GM12878 (cell line): ENCODE measurements around the gene PTCD1. TPM values are rescaled to one million over a fixed set of nuclear protein-coding genes. Genes with fewer than 3 reads are reported as not detected.
A peak's percentile ranks its signal among the peaks of the same experiment; 100 is the strongest.

Experiments
- CHD1 ChIP-seq: IDR thresholded peaks from 2 replicates; pipeline ENCODE4 v1.6.1; 2012; ENCODE audit warnings: low read depth, low read length, improper control_type of control experiment
- CHD4 ChIP-seq: fragments of 200-600 bp; sonication (generic); IDR thresholded peaks from 2 replicates; pipeline ENCODE4 v1.6.1; 2016; ENCODE audit warnings: mild to moderate bottlenecking
- KLF5 ChIP-seq: fragments of 450-650 bp; IDR thresholded peaks from 2 replicates; pipeline ENCODE4 v1.6.1; 2014; ENCODE audit warnings: mild to moderate bottlenecking; ENCODE audit not compliant: partially characterized antibody
- NFXL1 ChIP-seq: fragments of 450-650 bp; IDR thresholded peaks from 2 replicates; pipeline ENCODE4 v1.6.1; 2017; ENCODE audit warnings: antibody characterized with exemption, mild to moderate bottlenecking, borderline replicate concordance
- PAX8 ChIP-seq: fragments of 450-650 bp; IDR thresholded peaks from 2 replicates; pipeline ENCODE4 v1.6.1; 2017; ENCODE audit warnings: mild to moderate bottlenecking, moderate library complexity
- SREBF2 ChIP-seq: IDR thresholded peaks from 2 replicates; pipeline ENCODE4 v1.6.1; 2012; ENCODE audit warnings: mild to moderate bottlenecking, low read length
- TAF1 ChIP-seq: IDR thresholded peaks from 2 replicates; pipeline ENCODE4 v1.6.1; 2011; ENCODE audit warnings: mild to moderate bottlenecking, low read depth, low read length, borderline replicate concordance
- ZNF274 ChIP-seq: IDR thresholded peaks from one replicate; pipeline ENCODE4 v1.8.0; 2011; ENCODE audit not compliant: insufficient read length, insufficient read depth
- polyA plus RNA-seq, 11 experiments: library from polyadenylated mRNA; depleted of rRNA in 4 of 11; unstranded in 6 of 11; stranded (reverse) in 5 of 11; fragments of >200 nt; fragmentation: Nextera tagmentation in 4 of 11; fragmentation: Illumina TruSeq in 1 of 11; extraction: Ambion mirVana in 4 of 11; extraction: Trizol in 1 of 11; gene quantifications; 1 replicate in 1 of 11; 2 replicates in 10 of 11; pipeline versions ENCODE4 v1.2.1 to v1.2.3, GENCODE V29; 2011 to 2016; ENCODE audit warnings: inconsistent platforms in 2 of 11, missing spikeins in 2 of 11, low read depth in 1 of 11
- total RNA-seq, 4 experiments: library from RNA; depleted of rRNA in 3 of 4; stranded (reverse); fragments of >200 nt in 3 of 4; fragmentation: Illumina TruSeq in 1 of 4; extraction: Trizol in 1 of 4; gene quantifications; 2 replicates each; pipeline versions ENCODE4 v1.2.1 to v1.2.3, GENCODE V29; 2013 to 2021
- TF ChIP-seq, protein P1 (sequence below): fragments of 150-350 bp; IDR thresholded peaks from 2 replicates; pipeline ENCODE4 v1.6.1; 2016; ENCODE audit warnings: low read depth, low read length
- TF ChIP-seq, protein P2 (sequence below): IDR thresholded peaks from 2 replicates; pipeline ENCODE4 v1.6.1; 2012; ENCODE audit warnings: low read length, inconsistent platforms
- TF ChIP-seq, protein P3 (sequence below): fragments of 150-350 bp; IDR thresholded peaks from 2 replicates; pipeline ENCODE4 v1.6.1; 2014; ENCODE audit warnings: mild to moderate bottlenecking, low read depth, low read length
- TF ChIP-seq, protein P4 (sequence below): fragments of 450-650 bp; IDR thresholded peaks from 2 replicates; pipeline ENCODE4 v1.6.1; 2018; ENCODE audit warnings: mild to moderate bottlenecking, low read depth, moderate library complexity; ENCODE audit not compliant: partially characterized antibody

Gene PTCD1
- total and polyA plus RNA-seq, 10 of the 15 experiments (the other 5 are each of a cell fraction or from before 2014, with no cell fraction given) = 0.26 to 9.7 (median 5.0) TPM

DNA sequence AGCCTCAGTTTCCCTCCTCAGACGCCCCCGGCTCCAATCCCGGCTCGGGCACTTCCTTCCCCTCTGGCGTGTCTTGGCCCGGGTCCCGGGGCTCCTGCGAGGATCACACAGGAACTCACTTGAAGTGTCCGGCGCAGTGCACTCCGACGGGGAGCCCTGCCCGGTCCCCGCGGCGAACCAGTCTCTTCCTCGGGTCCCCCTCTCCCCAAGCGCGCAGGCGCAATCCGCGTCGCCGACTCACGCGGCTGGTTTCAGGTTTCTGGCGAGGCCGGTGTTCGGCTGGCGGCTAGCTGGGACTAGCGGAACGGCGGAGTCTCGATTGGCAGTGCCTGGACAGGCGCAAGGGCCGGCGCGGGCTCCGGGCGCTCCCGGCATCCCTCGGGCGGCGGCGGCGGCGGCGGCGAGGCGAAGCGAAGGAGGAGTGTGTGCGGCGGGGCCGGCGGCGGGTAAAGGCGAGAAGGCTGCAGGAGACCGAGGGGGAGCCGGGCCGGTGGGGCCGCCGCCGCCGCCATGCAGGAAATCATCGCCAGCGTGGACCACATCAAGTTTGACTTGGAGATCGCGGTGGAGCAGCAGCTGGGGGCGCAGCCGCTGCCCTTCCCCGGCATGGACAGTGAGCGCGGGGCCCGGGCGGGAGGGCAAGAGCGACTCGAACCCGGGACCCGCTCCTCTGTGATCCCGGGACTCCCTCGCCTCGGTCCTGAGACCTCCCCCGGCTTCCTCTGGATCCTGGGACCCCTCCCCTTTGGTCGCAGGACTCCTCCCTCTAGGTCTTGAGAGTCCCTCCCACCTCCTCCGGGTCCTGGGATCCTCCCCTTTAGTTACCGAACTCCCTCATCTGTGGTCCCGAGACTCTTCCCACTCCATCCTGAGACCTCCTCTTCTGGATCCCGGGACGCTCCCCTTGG lies at the start of gene PTCD1, which contains the start of gene CPSF4 (continued):
- TF ChIP-seq, protein P1, sequence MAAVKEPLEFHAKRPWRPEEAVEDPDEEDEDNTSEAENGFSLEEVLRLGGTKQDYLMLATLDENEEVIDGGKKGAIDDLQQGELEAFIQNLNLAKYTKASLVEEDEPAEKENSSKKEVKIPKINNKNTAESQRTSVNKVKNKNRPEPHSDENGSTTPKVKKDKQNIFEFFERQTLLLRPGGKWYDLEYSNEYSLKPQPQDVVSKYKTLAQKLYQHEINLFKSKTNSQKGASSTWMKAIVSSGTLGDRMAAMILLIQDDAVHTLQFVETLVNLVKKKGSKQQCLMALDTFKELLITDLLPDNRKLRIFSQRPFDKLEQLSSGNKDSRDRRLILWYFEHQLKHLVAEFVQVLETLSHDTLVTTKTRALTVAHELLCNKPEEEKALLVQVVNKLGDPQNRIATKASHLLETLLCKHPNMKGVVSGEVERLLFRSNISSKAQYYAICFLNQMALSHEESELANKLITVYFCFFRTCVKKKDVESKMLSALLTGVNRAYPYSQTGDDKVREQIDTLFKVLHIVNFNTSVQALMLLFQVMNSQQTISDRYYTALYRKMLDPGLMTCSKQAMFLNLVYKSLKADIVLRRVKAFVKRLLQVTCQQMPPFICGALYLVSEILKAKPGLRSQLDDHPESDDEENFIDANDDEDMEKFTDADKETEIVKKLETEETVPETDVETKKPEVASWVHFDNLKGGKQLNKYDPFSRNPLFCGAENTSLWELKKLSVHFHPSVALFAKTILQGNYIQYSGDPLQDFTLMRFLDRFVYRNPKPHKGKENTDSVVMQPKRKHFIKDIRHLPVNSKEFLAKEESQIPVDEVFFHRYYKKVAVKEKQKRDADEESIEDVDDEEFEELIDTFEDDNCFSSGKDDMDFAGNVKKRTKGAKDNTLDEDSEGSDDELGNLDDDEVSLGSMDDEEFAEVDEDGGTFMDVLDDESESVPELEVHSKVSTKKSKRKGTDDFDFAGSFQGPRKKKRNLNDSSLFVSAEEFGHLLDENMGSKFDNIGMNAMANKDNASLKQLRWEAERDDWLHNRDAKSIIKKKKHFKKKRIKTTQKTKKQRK = peak; percentile 57; the same call in 1 of the 2 replicates
- TF ChIP-seq CHD1 = no peak
- TF ChIP-seq, protein P2, sequence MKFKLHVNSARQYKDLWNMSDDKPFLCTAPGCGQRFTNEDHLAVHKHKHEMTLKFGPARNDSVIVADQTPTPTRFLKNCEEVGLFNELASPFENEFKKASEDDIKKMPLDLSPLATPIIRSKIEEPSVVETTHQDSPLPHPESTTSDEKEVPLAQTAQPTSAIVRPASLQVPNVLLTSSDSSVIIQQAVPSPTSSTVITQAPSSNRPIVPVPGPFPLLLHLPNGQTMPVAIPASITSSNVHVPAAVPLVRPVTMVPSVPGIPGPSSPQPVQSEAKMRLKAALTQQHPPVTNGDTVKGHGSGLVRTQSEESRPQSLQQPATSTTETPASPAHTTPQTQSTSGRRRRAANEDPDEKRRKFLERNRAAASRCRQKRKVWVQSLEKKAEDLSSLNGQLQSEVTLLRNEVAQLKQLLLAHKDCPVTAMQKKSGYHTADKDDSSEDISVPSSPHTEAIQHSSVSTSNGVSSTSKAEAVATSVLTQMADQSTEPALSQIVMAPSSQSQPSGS = no peak
- peak; percentile 77 for TF ChIP-seq KLF5
- TF ChIP-seq, protein P3, sequence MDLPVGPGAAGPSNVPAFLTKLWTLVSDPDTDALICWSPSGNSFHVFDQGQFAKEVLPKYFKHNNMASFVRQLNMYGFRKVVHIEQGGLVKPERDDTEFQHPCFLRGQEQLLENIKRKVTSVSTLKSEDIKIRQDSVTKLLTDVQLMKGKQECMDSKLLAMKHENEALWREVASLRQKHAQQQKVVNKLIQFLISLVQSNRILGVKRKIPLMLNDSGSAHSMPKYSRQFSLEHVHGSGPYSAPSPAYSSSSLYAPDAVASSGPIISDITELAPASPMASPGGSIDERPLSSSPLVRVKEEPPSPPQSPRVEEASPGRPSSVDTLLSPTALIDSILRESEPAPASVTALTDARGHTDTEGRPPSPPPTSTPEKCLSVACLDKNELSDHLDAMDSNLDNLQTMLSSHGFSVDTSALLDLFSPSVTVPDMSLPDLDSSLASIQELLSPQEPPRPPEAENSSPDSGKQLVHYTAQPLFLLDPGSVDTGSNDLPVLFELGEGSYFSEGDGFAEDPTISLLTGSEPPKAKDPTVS = no peak
- TF ChIP-seq SREBF2 = no peak
- peak; percentile 56; the same call in 1 of the 2 replicates for TF ChIP-seq TAF1
- peak; percentile 84 for TF ChIP-seq NFXL1
- TF ChIP-seq ZNF274 = no peak
- TF ChIP-seq PAX8 = no peak
- TF ChIP-seq CHD4 = no peak
- TF ChIP-seq, protein P4, sequence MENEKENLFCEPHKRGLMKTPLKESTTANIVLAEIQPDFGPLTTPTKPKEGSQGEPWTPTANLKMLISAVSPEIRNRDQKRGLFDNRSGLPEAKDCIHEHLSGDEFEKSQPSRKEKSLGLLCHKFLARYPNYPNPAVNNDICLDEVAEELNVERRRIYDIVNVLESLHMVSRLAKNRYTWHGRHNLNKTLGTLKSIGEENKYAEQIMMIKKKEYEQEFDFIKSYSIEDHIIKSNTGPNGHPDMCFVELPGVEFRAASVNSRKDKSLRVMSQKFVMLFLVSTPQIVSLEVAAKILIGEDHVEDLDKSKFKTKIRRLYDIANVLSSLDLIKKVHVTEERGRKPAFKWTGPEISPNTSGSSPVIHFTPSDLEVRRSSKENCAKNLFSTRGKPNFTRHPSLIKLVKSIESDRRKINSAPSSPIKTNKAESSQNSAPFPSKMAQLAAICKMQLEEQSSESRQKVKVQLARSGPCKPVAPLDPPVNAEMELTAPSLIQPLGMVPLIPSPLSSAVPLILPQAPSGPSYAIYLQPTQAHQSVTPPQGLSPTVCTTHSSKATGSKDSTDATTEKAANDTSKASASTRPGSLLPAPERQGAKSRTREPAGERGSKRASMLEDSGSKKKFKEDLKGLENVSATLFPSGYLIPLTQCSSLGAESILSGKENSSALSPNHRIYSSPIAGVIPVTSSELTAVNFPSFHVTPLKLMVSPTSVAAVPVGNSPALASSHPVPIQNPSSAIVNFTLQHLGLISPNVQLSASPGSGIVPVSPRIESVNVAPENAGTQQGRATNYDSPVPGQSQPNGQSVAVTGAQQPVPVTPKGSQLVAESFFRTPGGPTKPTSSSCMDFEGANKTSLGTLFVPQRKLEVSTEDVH = no peak
